ENCODE measurements around the gene ITPR3. TPM values are rescaled to one million over a fixed set of nuclear protein-coding genes. Genes with fewer than 3 reads are reported as not detected.

Gene ITPR3
- total RNA-seq, 4 donors from 2014 or later = 105 to 262 (median 124) TPM

GRCh38 chr6:33602180-33602579 lies 18.9 kb upstream of the ITPR3 start:
- no peaks in the 10 kb centered on the region for H3K9me3 ChIP-seq
- 26% methylated on average over 2 of the region's 2 CpGs; no CpG with 5 or more reads in 1 of the 2 donors for WGBS, 2 donors (ENCODE audit: low coverage in 1 of 2)
- TF ChIP-seq EP300 (IDR thresholded peaks at IDR 0.05; ENCODE audit: low read depth) (no peak), CTCF (IDR thresholded peaks at IDR 0.05) (no peak), POLR2AphosphoS5 (IDR thresholded peaks at IDR 0.05) (no peak), POLR2A (IDR thresholded peaks at IDR 0.05) (no peak)
- no peak overlapping the region for H3K4me3 ChIP-seq
- intact Hi-C loops (cut with DNase I; ENCODE audit: low total_unique reads) = no loop called here
- no peaks in the 10 kb centered on the region for H3K36me3 ChIP-seq
- in situ Hi-C loops (cut with MboI; ENCODE audit: low pct_ligation_motif_present in 1 of 4, low pct_unique_long_range_greater_than_20kb in 1 of 4, low sequenced_read_pairs in 3 of 4) = no loop called here
- no peak for DNase-seq
- peaks cover 0 to 10% (median 0%) of the 10 kb centered on the region in 4 donors for H3K4me1 ChIP-seq
- H3K27ac ChIP-seq = no peak overlapping the region
- H3K27me3 ChIP-seq = no peaks in the 10 kb centered on the region

- Histone ChIP-seq H3K9me3 (no peaks in the 10 kb centered on the region), H3K27ac (no peak overlapping the region), H3K36me3 (no peaks in the 10 kb centered on the region), H3K4me1 (peaks cover 0 to 6% (median 0%) of the 10 kb centered on the region in 4 donors), H3K4me3 (no peak overlapping the region), H3K27me3 (no peaks in the 10 kb centered on the region)
- 89 to 98% methylated on average over 4 of the region's 4 CpGs for WGBS, 2 donors (ENCODE audit: low coverage in 1 of 2)
- TF ChIP-seq EP300 (IDR thresholded peaks at IDR 0.05; ENCODE audit: low read depth) = no peak
- TF ChIP-seq CTCF (IDR thresholded peaks at IDR 0.05) = no peak
- TF ChIP-seq POLR2A (IDR thresholded peaks at IDR 0.05) = no peak
- no peak for TF ChIP-seq POLR2AphosphoS5 (IDR thresholded peaks at IDR 0.05)
- intact Hi-C loops (cut with DNase I; ENCODE audit: low total_unique reads) (no loop called here), in situ Hi-C loops (cut with MboI; ENCODE audit: low pct_ligation_motif_present in 1 of 4, low pct_unique_long_range_greater_than_20kb in 1 of 4, low sequenced_read_pairs in 3 of 4) (no loop called here)
- no peak for DNase-seq
These were observed 15.9 kb upstream of the ITPR3 start for GRCh38 chr6:33604941-33605854.

DNA sequence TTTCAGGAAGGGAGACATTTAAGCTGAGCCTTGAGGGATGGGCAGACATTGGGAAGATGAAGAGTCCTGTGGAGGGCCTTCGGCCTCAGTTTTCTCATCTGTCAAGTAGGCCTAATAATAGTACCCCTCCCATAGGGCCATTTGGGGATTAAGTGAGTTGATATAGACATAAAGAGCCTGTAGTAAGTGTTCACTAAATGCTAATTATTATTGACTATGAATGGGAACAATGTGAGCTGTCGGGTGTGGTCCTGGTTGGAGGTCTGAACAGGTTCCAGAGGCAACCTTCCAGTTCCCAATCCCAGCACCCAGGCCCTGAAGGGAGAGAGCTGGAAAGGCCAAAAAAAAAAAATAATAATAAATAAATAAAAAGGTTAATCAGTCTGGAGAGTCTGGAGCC lies 14.5 kb upstream of the ITPR3 start:
- DNase-seq = no peak
- Histone ChIP-seq H3K27ac (no peak overlapping the region), H3K4me3 (no peak overlapping the region), H3K4me1 (peaks cover 0 to 16% (median 10%) of the 10 kb centered on the region in 4 donors), H3K36me3 (no peaks in the 10 kb centered on the region), H3K27me3 (no peaks in the 10 kb centered on the region), H3K9me3 (no peaks in the 10 kb centered on the region)
- TF ChIP-seq CTCF (IDR thresholded peaks at IDR 0.05) (no peak), EP300 (IDR thresholded peaks at IDR 0.05; ENCODE audit: low read depth) (no peak), POLR2A (IDR thresholded peaks at IDR 0.05) (no peak), POLR2AphosphoS5 (IDR thresholded peaks at IDR 0.05) (no peak)
- in situ Hi-C loops (cut with MboI; ENCODE audit: low pct_ligation_motif_present in 1 of 4, low pct_unique_long_range_greater_than_20kb in 1 of 4, low sequenced_read_pairs in 3 of 4) (no loop called here), intact Hi-C loops (cut with DNase I; ENCODE audit: low total_unique reads) (no loop called here)
- WGBS, 2 donors (ENCODE audit: low coverage in 1 of 2) = 91 to 100% methylated on average over 1 to 2 of the region's 2 CpGs

DNA sequence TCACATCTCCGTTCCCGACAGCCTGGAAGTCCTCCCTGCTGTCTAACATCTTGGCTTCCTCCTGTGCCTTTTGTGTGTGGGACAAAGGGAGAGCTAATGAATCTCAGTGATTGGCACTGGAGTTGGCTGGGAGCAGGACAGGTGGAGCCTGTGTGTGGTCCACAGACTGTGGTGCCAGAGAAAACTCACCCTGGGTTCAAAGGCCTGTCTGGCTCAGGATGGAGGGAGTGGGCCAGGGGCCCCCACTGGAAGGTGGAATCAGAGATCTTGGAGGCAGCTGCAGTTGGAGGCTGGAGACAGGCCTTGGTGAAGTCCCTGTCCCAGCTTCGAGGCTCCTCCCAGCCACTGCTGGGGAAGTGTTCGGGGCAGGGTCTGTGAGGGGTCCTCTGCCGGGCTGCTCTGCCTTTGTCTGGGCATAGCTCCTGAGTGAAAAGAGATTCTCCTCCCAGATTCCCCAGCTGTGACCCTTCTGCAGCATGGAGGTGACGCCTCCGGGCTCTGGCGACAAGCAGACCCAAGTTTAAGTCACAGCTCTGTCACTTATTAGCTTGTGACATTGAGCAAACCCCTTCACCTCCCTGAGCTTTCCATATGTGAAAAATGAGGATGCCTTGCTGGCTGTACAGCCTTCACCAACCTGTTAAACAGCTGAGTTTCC lies 13.9 kb upstream of the ITPR3 start:
- no peak overlapping the region for H3K27ac ChIP-seq
- H3K27me3 ChIP-seq = no peaks in the 10 kb centered on the region
- WGBS, 2 donors (ENCODE audit: low coverage in 1 of 2) = 50 to 80% methylated on average over 2 to 8 of the region's 8 CpGs
- no peak overlapping the region for H3K4me3 ChIP-seq
- H3K4me1 ChIP-seq = peaks cover 0 to 17% (median 12%) of the 10 kb centered on the region in 4 donors
- H3K36me3 ChIP-seq = no peaks in the 10 kb centered on the region
- no peak for TF ChIP-seq CTCF (IDR thresholded peaks at IDR 0.05)
- no peak for TF ChIP-seq EP300 (IDR thresholded peaks at IDR 0.05; ENCODE audit: low read depth)
- TF ChIP-seq POLR2A (IDR thresholded peaks at IDR 0.05) = no peak
- TF ChIP-seq POLR2AphosphoS5 (IDR thresholded peaks at IDR 0.05) = no peak
- intact Hi-C loops (cut with DNase I; ENCODE audit: low total_unique reads) = no loop called here
- DNase-seq = no peak
- no peaks in the 10 kb centered on the region for H3K9me3 ChIP-seq
- in situ Hi-C loops (cut with MboI; ENCODE audit: low pct_ligation_motif_present in 1 of 4, low pct_unique_long_range_greater_than_20kb in 1 of 4, low sequenced_read_pairs in 3 of 4) = no loop called here

Measured in transverse colon (tissue), 4 donors.